GM19452 (cell line): Measurements from ENCODE around the gene UBE2O.

Experiments used
- ATAC-seq: cut with Tn5 transposase; IDR thresholded peaks from one replicate; pipeline ENCODE4 v1.9.1; 2021; ENCODE audit not compliant: unreplicated experiment

The UBE2O gene

DNA sequence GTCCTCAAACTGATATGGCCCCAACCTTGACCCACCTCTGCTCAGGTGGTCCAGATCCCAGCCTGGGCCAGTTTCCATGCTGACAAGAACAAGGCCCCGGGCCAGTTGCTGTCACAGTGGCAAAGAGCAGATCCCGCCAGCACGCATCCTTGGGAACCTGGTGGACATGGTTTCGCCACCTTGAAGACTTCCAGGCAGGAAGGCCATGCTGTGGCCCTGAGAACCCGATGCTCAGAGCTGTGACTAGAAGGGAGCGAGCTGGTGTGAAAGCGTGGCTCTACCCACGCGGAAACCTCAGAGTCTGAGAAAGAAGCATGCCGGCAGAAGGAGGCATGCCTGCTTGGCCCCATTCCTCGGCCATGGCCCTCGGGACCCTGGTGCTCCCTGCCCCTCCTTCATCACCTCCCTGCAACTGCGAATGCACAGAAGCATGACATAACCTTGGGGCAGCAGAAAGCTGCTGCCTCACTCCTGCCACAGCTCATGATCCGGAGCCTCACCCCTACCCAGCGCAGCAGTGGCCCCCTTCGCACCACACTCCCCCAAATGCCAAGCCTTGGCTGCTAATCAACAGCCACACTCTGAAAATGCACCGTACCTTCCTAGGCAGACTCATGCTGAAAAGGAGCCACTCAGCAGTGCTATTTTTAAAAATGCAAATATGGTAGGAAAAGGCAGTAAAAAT is 33.2 kb downstream of the UBE2O start:
- no peak for ATAC-seq

DNA sequence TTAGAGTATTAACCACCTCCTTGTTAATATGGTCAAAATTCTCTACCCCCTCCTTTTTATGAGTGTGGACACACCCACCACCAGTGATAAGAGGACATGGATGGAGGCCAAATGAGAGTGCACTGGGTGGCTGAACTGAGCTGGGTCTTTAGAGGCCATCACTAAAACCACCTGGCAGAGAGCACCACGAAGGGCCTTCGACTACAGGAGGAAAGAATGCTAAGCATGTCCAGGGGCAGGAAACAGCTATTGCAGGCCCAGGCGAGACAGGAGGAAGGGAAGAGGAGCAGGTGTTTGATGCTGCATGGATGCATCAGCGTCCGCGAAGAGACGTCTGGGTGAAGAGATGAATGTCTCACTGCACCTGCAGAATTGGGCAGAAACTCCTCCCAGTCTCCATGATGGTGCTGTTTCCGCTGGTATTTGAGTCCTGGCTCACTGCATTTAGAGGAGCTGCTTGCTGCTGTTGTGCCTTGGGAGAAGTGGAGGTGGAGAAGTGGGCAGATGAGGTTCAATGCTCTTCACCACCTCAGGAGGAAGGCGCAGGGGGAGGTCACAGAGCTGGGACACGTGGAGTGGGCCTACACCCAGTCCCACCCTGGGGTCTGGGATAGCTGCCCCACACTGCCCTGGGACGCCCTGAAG is 35.3 kb downstream of the UBE2O start:
- ATAC-seq = no peak

DNA sequence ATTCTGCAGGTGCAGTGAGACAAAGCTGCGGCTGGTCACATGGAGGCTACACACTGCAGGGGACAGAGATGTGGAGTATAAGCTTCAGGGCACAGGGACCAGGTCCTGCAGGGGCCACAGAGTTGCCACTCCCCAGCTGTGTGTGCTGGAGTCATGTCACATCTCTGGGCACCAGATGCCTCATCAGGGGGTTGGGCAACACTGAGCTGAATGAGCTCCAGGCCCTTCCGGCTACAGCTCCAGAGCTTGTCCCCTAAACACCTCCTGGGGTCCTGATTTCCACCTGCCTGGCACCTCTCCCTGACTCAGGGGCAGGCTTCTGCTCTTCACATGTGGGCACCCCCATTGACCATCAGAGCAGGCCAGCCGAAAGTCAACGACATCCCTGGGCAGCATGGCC is 36.1 kb downstream of the UBE2O start:
- no peak for ATAC-seq

DNA sequence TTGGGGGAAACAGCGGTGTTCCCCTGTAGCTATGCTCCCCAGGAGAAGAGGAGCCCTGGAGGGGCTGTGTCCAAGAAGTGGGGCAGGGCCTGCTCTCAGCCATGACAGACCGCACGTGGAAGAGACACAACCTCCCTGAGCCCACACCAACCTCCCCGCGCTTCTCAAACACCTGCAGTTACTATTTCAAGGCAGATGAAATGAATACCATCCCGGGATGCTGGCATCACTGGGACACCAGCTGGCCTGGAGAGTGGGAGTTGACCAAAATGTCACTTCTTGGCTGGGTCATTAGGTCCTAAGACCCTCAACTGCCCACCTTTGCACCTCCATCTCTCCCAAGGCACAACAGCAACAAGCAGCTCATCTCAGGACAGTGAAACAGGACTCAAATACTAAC is 36.5 kb downstream of the UBE2O start:
- ATAC-seq = no peak

DNA sequence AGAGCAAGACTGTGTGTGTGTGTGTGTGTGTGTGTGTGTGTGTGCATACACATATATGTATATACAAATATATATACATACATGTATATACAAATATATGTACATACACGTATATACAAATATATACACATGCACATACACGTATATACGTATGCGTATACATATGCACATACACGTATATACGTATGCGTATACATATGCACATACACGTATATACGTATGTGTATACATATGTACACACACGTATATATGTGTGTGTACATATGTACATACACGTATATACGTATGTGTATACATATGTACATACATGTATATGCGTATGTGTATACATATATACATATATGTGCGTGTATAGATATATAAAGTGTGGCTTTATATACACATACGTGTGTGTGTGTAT is 37.2 kb downstream of the UBE2O start:
- ATAC-seq = no peak

DNA sequence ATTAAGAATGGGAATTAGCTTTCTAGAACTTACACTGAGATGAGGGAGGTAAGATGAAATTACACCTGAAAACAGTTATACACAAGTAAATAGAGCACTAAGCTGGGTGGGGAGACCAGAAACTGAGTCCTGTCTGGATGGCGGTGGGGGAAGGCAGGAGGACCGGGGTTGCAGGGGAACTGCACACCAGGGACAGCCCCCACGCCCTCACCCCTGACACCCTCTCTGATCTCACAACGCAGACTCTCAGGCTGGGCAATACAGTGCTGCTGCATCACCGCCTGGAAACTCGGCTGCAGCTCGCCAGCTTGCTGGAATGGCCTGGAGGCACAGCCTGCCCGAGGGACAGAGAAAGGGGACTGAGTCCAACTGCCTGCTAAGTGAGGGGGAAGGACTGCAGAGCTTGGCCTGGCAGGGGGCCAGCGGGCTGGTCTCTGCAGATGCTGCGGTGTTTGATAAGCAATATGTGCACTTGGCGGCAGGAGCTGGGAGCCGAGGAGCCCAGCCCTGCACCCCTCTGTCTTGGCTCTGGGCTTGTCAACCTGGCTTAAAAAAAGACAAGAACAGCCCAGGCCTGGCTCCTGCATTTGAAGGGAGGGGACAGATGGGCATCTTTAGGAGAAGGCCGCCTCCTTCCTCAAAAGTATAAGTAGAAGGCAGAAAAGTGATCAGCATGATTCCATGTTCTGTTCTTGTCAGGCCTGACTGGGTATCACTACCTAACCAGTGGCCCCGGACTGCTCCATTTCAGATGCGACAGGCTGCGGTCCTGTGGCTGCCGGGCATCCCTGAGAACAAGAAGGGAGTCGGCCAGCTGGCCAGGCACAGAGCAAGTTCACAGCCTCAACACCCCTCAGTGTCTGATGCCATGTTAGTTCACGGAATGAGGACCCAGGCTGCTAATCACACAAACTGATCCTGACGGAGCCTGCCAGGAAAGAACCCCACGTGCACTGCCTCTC is 38.3 kb downstream of the UBE2O start:
- ATAC-seq = no peak

DNA sequence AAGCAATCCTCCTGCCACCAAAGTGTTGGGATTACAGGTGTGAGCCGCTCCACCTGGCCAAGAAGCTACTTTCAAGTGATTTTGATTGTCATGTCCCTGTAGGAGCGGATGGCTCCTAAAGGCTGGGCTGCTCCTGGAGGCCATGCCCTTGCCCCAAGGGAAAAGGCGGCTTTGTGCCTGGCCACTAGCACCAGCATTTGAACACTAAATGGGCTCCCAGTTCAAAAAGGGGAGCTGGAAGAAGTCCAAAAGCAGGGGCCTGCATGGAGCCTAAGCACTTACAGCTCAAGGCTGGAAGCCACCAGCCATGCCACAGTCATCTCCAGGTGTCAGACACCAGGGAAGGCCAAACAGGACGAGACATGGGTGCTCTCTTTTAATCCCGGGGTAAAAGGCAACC is 41.7 kb downstream of the UBE2O start:
- ATAC-seq = no peak

DNA sequence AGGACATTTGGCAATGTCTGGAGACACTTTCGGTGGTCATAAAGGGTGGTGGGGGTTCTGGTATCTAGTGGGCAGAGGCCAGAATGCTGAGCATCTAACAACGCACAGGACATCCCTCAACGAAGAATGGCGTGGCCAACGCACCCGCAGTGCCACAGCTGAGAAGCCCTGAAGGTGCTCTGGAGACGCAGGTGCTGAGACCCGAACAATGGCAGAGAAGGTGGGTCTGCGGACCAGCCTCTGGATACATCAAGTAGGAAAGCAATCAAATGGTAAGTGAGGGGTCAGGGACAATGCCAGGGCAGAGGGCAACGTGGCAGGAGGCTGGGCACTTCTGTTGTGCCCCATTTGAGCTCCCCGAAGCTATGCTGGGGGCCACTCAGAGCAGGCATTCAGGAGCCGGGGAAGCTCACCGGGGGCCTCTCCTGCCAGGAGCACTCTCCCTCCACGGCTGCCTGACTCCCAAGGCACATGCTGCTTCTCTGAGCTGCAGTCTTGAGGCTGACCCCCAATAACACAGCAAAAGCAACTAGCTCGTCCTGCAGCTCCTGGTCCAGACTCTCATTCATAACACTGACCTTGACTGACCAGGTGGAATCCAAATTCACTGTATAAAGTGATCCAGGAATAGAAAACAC is 42.5 kb downstream of the UBE2O start:
- no peak for ATAC-seq

DNA sequence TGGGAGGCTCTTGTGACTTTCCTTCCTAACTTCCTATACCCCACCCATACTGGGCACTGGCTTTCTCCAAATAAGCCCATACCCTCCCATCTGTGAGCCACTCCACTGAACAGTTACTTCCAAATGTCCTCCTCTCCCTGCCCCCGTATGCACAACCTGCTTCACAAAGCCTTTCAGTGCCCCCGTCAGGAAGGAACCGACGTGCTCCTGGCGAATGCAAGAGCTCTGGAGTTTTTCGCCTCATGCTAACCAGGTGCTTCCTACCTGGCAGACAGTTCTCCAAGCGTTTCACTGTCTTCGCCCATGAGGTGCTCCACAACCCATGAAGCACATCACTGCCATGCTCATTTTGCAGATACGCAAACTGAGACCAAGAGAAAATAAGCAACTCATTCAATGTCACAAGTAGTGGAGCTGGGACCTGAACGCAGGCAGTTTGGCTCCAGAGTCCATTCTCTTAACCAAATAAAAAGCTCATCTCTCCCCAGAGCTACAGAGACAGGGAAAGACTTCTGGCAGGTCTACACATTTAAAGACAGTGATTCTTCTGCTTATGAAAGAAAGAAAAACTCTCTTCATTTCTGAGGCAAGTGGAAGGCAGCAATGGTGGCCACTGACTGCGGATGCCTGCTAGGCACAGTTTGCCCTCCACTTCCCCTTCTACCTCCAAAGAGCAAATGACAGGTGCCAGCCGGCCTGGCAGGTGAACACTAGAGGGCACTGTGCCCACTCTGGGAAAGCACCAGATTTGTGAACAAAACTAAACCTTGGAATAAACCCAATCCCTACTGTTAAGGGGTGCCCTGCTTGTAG is 44.7 kb downstream of the UBE2O start:
- no peak for ATAC-seq

DNA sequence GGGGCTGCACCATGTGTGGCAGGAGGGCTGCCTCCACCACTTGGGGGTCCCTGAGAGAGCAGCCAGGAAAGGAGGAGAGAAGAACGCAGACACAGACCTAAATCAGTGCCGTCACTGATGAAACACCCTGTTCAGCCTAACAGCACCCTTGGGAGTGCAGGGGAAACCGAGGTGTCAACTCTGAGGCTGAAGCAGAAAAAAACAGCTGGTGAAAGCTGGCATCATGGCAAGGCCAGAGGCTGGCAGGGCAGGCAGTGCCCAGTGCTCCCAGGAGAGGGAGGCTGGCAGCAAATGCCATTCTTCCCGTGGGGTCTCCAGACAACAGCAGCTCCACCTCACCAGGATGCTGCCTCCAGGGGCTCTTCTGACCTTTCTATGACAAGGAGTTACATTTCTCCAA is 45.4 kb downstream of the UBE2O start:
- no peak for ATAC-seq

DNA sequence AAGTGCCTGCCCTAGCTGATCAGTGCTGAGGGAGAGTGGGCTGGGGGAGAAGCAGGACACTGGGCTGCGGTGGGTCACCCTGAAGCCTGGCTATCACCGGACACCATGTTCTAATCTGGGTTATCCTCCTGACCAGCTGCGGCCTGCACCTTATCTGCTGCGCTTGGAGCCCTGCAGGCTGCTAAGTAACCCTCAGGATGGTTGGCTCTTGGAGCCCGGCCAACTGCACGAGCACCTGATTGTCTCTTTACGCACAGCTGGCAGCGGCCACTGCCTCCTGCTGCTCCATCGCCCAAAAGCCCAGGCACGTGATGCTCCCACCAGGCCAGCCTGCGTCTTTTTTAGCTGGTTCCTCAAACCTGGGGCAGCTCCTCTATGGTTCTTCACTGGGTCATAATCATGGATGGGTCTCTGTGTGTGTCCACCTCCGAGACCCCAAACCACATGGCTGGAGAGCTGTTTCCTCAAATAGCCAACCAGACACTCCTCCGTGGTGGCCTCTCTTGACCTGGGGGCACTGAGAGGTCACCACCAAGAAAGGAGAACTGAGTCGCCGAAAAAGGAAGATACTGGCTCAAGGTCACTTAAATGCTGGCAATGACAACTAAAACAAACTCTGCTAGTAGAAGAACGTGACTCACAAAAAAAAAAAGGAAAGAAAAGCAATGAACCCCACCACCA is 46.8 kb downstream of the UBE2O start:
- ATAC-seq = no peak

DNA sequence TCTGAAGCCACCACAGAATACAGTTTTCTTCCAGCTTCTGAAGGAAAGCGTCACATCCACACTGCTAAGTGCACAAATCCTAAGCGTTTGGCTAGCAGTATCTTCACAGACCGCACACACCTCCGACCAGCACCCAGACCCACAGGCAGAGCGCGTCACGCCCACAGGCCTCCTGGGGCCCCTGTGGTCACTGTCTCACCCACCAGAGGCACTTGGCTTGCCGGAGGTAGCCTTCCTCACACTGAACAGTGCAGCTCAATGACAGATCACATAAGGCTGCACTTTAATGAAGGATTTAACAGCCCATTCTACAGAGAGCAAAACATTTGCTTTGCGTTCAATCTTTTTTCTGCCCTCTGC is 47.4 kb downstream of the UBE2O start:
- ATAC-seq = no peak

DNA sequence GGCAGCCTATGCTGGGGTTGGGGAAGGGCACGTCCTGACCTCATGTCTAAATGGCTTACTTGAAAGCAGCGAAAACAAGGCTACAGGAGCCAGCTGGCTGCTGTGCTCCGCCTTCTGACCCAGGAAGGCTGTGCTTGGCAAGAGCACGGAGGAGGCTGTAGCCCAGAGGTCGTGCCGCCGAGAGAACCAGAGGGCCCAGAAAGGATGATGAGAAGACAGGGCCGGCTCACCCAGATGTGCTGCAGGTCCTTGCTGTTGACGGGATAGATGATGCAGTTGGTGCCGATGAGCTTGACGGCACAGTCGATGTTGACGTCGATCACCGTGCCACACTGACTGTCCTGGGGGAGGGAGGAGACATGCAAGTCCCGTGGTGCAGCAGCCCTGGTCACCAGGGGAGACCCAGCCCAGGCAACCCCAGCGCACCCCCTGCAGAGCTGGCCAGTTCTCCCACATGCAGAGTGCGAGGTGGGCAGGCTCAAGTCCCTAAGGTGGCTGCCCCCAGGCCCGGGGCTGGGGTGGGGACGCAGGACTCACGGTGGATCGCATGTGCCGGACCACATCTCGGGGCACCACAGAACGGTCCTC is 47.9 kb downstream of the UBE2O start:
- ATAC-seq = no peak

DNA sequence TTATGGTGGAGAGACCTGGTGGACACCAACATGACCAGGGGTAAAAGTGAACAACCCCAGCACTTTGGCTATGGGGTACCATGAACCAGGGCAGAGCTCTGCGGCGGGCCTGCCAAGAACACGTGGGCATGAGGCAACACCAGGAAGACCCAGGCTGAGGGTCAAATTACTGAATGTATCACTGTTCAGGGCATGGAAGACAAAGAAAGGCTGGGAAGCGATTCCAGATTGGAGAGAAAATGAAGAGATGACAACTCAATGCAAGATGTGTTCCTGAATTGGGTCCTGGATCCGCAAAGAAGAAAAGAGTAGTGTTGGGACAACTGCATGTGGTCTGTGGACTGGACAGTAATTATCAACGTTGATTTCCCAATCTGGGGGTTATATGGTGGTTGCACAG is 48.7 kb downstream of the UBE2O start:
- ATAC-seq = no peak

DNA sequence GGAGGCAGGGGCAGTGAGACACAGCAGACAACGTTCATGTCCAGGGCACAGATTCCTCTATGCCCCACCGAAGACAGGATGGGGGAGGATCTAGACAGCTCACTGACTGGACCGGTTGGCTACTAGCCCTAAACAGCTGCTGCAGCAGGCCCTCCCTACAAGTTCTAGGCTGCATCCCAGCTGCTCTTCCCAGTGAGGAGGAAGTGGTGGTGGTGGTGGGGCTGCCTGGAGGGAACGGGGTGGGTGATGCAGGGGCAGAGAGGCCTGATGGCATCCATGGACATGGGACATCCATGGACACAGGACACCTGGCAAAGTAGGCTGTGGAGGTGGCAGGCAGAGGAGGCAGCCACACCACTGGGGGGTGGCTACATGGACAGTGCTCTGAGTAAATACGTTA is 50.2 kb downstream of the UBE2O start:
- no peak for ATAC-seq

DNA sequence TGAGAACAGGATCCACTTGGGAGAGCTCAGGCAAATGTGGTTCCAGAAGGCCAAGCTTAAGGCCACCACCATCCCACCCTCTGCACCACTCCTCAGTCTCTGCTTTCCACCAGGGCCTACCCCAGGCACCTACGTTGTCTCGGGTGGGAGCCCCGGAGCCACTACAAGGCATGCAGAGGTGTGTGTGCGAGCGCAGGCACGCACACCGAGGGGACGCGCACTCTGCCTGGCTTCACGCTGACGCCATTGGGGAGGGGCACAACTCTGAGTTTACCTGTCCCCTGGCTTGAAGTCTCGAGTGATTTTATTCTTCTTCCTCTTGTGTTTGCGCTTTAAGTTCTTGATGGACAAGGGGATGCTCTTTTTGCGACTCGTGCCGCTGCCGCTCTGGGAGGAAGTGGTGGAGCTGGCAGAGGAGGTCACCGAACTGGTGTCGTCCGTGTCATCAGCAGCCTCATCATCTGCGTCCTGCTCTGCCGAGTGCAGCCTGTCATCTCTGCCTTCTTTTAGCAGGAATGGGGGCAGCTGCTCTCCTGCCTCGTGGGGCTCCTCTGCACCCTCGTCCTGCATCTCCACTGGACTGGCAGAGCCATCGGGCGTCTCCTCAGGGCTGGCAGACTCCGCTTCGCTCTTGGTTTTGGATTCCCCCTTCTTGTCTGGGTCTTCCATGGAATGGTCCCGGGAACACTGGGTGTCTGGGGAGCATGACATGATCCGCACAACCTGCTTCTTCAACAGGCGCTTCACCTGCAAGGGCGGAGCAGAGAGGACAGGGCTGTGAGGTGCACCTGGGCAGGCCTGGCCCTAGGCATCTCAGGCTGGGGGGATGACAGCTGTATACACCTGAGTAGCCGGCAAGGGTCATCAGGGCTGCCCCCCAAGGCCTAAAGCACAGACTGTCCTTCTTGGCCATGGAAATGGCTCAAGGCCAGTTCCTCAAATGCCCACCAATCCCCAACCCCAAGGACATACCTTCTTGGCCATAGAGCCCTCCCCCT is 53.5 kb downstream of the UBE2O start:
- no peak for ATAC-seq

DNA sequence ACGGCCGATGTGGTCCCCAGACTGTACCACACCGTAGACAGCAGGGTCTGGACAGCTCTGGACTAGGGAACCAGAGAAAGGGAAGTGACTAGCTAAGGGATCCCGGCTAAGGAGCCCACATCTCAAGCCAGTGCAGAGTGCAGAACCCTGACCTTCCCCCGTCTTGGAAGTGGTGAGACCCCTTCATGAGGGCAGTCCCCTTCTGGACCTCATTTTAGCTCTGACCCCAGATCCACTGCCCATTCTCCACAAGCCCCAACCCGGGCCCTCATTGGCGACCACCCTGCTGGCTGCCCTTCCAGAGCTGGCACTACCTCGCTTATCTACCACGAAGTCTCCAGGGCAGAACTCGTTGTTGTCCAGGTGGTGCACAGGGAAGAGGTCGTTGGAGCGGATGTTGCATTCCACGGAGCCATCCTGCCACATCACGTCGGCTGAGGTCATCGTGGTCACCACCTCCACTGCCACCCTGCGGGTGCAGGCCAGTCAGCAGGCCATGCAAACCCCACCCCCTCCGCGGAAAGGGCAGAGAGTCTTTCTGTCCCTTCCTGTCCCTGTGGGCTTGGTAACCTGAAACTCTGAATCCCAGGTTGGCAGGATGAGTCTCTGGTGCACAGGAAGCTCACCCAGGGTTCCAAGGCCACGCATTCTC is 54.3 kb downstream of the UBE2O start:
- ATAC-seq = no peak
